ENCODE results near the gene SLC5A9. TPM values are rescaled to one million over a fixed set of nuclear protein-coding genes. Genes with fewer than 3 reads are reported as not detected.
"Not testable (repeated sequence)": the region's sequence is repeated elsewhere in the genome, so short reads cannot be mapped to it uniquely, and the experiment has no call there.

SLC5A9 gene
- total RNA-seq, 1 donor from 2014 or later = 0.25 TPM

DNA sequence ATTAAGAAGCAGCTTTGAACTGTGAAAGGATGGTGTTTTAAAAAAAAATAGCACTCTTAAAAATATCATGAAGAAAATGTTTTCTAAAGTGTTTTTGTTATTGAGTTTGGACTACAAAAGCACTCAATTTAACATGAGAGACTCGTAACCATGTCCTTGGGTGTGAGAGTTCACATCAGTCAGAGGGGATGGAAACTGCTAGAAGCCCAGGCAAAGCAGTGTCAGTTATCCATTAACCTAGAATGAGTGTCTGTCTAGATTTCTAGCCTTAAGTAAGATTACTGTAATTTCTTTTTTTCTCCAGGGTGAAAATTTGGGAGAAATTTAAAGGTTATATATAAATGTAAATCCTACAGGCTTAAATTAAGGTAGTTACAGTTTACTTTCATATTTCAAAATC lies 31.7 kb downstream of the SLC5A9 start:
- TF ChIP-seq POLR2A (IDR thresholded peaks at IDR 0.05) (no peak), POLR2AphosphoS5 (IDR thresholded peaks at IDR 0.05; ENCODE audit: insufficient read depth in 1 of 2, low read depth in 1 of 2) (no peak)
- TF ChIP-seq, protein P1, sequence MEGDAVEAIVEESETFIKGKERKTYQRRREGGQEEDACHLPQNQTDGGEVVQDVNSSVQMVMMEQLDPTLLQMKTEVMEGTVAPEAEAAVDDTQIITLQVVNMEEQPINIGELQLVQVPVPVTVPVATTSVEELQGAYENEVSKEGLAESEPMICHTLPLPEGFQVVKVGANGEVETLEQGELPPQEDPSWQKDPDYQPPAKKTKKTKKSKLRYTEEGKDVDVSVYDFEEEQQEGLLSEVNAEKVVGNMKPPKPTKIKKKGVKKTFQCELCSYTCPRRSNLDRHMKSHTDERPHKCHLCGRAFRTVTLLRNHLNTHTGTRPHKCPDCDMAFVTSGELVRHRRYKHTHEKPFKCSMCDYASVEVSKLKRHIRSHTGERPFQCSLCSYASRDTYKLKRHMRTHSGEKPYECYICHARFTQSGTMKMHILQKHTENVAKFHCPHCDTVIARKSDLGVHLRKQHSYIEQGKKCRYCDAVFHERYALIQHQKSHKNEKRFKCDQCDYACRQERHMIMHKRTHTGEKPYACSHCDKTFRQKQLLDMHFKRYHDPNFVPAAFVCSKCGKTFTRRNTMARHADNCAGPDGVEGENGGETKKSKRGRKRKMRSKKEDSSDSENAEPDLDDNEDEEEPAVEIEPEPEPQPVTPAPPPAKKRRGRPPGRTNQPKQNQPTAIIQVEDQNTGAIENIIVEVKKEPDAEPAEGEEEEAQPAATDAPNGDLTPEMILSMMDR (IDR thresholded peaks at IDR 0.05) = no peak
- no peak overlapping the region for H3K4me3 ChIP-seq
- no peaks in the 10 kb centered on the region for H3K27me3 ChIP-seq
- intact Hi-C loops (cut with DNase I) = no loop called here
- no peak overlapping the region for H3K27ac ChIP-seq
- no peak for DNase-seq (ENCODE audit: extremely low spot score in 2 of 2)
- no peaks in the 10 kb centered on the region for H3K4me1 ChIP-seq
- no peaks in the 10 kb centered on the region for H3K9me3 ChIP-seq
- no peaks in the 10 kb centered on the region for H3K36me3 ChIP-seq

DNA sequence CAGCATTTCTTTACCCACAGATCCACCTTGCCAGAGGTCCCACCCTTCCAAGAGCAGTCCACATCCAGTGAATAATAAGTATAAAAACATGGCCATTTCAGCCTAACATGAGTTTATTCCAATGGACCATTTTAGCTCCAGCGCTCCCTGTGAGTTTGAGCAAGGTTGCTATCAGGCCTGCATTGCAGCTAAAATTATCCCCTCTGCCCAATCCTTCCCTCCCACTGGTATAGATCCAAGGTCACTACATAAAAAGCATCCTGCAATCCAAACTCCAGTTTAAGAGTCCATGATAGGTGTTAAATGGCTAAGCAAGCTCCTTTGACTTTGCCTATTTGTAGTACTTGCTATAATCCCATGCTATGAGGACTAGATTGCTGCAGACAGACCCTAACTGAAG lies 35.6 kb downstream of the SLC5A9 start:
- intact Hi-C loops (cut with DNase I) = no loop called here
- TF ChIP-seq, protein P1 (IDR thresholded peaks at IDR 0.05) = no peak
- TF ChIP-seq POLR2A (IDR thresholded peaks at IDR 0.05) (no peak), POLR2AphosphoS5 (IDR thresholded peaks at IDR 0.05; ENCODE audit: insufficient read depth in 1 of 2, low read depth in 1 of 2) (no peak)
- Histone ChIP-seq H3K27me3 (no peaks in the 10 kb centered on the region), H3K27ac (no peak overlapping the region), H3K36me3 (no peaks in the 10 kb centered on the region), H3K9me3 (no peaks in the 10 kb centered on the region), H3K4me3 (no peak overlapping the region), H3K4me1 (no peaks in the 10 kb centered on the region)
- no peak for DNase-seq (ENCODE audit: extremely low spot score in 2 of 2)

DNA sequence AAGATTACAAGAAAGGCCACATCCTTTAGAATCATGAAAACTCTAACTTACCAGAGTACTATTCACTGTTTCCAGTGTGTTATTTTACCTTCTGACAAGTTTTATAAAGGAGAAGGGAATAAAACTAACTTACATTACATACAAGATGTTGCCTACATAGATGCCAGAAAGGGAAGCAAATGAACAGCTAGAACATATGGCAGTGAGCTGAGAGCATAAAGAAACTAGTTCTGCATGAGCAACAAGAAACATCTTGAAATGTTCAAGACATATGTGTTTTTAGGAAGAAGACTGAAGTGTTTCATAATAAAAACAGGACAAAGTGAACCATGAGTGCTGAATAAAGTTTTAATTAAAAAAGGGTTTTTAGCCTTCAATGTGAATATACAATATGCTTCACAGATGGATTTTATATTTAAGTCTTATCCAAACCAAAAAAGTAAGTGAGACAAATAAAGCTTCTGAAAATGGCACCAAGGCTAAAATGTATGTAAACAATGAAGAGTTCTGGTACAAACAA lies 39.4 kb downstream of the SLC5A9 start:
- TF ChIP-seq POLR2AphosphoS5 (IDR thresholded peaks at IDR 0.05; ENCODE audit: insufficient read depth in 1 of 2, low read depth in 1 of 2) (no peak), POLR2A (IDR thresholded peaks at IDR 0.05) (no peak)
- TF ChIP-seq, protein P1 (IDR thresholded peaks at IDR 0.05) = no peak
- intact Hi-C loops (cut with DNase I) = no loop called here
- H3K9me3 ChIP-seq = no peaks in the 10 kb centered on the region

DNA sequence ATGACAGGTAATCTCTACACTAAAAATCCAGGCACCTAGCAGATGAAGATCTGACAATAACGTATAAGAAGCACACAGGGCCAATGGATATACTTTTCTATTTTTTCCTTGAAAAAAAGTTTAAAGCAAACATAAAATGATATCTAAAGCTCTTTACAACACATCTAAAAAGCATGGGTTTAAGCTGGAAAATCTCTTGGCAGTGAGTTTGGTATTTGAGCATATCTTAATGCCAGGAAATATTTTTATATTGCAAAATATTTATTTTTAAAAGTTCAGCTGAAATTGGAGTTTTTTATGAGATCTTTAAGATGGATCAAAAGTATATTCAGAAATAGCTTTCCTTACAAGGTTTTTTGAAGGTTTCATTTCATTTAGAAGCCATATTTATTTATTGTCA lies 40.5 kb downstream of the SLC5A9 start:
- TF ChIP-seq POLR2AphosphoS5 (IDR thresholded peaks at IDR 0.05; ENCODE audit: insufficient read depth in 1 of 2, low read depth in 1 of 2) (no peak), POLR2A (IDR thresholded peaks at IDR 0.05) (no peak)
- TF ChIP-seq, protein P1 (IDR thresholded peaks at IDR 0.05) = no peak
- intact Hi-C loops (cut with DNase I) = no loop called here
- Histone ChIP-seq H3K4me1 (no peaks in the 10 kb centered on the region), H3K9me3 (no peaks in the 10 kb centered on the region), H3K4me3 (no peak overlapping the region), H3K36me3 (no peaks in the 10 kb centered on the region), H3K27me3 (no peaks in the 10 kb centered on the region), H3K27ac (no peak overlapping the region)
- no peak for DNase-seq (ENCODE audit: extremely low spot score in 2 of 2)

More for the DNA sequence above, 39.4 kb downstream of the SLC5A9 start:
- Histone ChIP-seq H3K4me3 (no peak overlapping the region), H3K36me3 (no peaks in the 10 kb centered on the region), H3K4me1 (no peaks in the 10 kb centered on the region), H3K27me3 (no peaks in the 10 kb centered on the region), H3K27ac (no peak overlapping the region)
- no peak for DNase-seq (ENCODE audit: extremely low spot score in 2 of 2)

DNA sequence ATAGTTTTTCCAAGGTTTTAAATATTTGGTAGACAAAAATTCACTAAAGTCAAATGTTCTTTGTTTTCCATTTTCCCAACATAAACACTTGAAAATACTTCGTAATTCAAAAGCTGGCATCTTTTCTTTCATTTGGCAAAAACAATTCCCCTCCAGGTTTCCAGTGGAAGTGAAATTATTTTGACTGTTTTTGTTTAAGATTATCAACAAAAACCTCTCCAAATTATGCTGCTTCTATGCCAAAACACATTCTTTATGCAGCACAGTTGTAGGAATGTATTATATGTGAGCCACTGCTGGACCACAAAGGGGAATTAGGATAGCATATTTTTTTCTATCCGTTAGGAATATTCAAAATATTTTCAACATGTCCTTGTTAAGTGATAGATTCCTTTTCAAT lies 44.1 kb downstream of the SLC5A9 start:
- H3K36me3 ChIP-seq = no peaks in the 10 kb centered on the region
- H3K4me3 ChIP-seq = no peak overlapping the region
- no peaks in the 10 kb centered on the region for H3K4me1 ChIP-seq
- DNase-seq (ENCODE audit: extremely low spot score in 2 of 2) = no peak
- no peaks in the 10 kb centered on the region for H3K9me3 ChIP-seq
- no peaks in the 10 kb centered on the region for H3K27me3 ChIP-seq
- TF ChIP-seq, protein P1 (IDR thresholded peaks at IDR 0.05) = no peak
- no peak for TF ChIP-seq POLR2A (IDR thresholded peaks at IDR 0.05)
- TF ChIP-seq POLR2AphosphoS5 (IDR thresholded peaks at IDR 0.05; ENCODE audit: insufficient read depth in 1 of 2, low read depth in 1 of 2) = no peak
- no peak overlapping the region for H3K27ac ChIP-seq
- intact Hi-C loops (cut with DNase I) = no loop called here

DNA sequence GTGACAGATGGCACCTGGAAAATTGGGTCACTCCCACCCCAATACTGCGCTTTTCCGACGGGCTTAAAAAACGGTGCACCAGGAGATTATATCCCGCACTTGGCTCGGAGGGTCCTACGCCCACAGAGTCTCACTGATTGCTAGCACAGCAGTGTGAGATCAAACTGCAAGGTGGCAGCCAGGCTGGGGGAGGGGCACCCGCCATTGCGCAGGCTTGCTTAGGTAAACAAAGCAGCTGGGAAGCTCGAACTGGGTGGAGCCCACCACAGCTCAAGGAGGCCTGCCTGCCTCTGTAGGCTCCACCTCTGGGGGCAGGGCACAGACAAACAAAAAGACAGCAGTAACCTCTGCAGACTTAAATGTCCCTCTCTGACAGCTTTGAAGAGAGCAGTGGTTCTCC lies 54.9 kb downstream of the SLC5A9 start:
- H3K27ac ChIP-seq; H3K9me3 ChIP-seq; intact Hi-C loops (cut with DNase I); H3K4me1 ChIP-seq; H3K27me3 ChIP-seq; H3K36me3 ChIP-seq; H3K4me3 ChIP-seq; DNase-seq (ENCODE audit: extremely low spot score in 2 of 2): not testable (repeated sequence)

DNA sequence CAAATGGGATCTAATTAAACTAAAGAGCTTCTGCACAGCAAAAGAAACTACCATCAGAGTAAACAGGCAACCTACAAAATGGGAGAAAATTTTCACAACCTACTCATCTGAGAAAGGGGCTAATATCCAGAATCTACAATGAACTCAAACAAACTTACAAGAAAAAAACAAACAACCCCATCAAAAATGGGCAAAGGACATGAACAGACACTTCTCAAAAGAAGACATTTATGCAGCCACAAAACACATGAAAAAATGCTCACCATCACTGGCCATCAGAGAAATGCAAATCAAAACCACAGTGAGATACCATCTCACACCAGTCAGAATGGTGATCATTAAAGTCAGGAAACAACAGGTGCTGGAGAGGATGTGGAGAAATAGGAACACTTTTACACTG lies 59.8 kb downstream of the SLC5A9 start:
- H3K4me1 ChIP-seq; H3K27me3 ChIP-seq; H3K27ac ChIP-seq; H3K9me3 ChIP-seq; H3K4me3 ChIP-seq; H3K36me3 ChIP-seq; intact Hi-C loops (cut with DNase I); DNase-seq (ENCODE audit: extremely low spot score in 2 of 2): not testable (repeated sequence)

DNA sequence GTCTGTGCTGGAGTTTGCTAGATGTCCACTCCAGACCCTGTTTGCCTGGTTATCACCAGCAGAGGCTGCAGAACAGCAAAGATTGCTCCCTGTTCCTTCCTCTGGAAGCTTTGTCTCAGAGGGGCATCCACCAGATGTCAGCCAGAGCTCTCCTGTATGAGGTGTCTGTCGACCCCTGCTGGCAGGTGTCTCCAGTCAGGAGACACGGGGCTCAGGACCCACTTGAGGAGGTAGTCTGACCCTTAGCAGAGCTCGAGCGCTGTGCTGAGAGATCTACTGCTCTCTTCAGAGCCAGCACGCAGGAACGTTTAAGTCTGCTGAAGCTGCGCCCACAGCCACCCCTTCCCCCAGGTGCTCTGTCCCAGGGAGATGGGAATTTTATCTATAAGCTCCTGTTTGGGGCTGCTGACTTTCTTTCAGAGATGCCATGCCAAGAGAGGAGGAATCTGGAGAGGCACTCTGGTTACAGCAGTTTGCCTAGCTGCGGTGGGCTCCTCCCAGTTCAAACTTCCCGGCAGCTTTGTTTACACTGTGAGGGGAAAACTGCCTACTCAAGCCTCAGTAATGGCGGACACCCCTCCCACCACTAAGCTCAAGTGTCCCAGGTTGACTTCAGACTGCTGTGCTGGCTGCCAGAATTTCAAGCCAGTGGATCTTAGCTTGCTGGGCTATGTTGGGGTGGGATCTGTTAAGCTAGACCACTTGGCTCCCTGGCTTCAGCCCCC lies 62.3 kb downstream of the SLC5A9 start:
- DNase-seq (ENCODE audit: extremely low spot score in 2 of 2); intact Hi-C loops (cut with DNase I); H3K4me3 ChIP-seq; H3K27ac ChIP-seq; H3K27me3 ChIP-seq; H3K4me1 ChIP-seq; H3K36me3 ChIP-seq; H3K9me3 ChIP-seq: not testable (repeated sequence)
